HG03135 (cell line): ENCODE measurements around the gene EFCAB8.
"Not testable (repeated sequence)": the region's sequence is repeated elsewhere in the genome, so short reads cannot be mapped to it uniquely, and the experiment has no call there.

Experiments used
- ATAC-seq: cut with Tn5 transposase; IDR thresholded peaks from one replicate; pipeline ENCODE4 v1.9.1; 2021; ENCODE audit warnings: mild to moderate bottlenecking, moderate library complexity; ENCODE audit not compliant: unreplicated experiment

Gene EFCAB8

DNA sequence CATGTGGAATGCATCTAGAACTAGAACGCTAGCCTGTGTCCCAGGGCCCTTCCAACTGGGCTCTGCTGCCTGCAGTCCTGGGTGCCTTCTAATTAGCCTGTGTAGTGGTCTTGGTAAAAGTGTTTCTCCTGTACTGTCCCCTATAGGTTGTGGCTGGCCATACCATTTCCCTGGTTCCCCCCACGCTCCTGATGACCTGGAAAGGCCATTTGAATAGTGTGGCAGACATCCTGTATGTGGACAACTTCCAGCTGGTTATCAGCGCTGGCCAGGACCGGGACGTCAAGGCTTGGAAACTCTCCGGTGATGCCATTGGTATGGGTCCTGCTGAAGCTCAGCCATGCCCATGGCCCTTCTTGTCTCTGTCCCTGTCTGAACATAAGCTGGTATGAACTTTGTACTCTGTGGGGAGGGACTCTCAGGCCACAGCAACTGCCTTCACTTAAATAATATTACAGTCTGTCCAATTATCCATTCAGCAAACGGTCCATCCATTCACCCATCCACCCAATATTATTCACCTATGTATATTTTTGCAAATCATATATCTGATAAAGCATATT, 84.8 kb downstream of the EFCAB8 start:
- ATAC-seq = no peak

GRCh38 chr20:32945710-32946221, 87.0 kb downstream of the EFCAB8 start:
- no peak for ATAC-seq

GRCh38 chr20:32946629-32947028, 87.9 kb downstream of the EFCAB8 start:
- ATAC-seq = no peak

DNA sequence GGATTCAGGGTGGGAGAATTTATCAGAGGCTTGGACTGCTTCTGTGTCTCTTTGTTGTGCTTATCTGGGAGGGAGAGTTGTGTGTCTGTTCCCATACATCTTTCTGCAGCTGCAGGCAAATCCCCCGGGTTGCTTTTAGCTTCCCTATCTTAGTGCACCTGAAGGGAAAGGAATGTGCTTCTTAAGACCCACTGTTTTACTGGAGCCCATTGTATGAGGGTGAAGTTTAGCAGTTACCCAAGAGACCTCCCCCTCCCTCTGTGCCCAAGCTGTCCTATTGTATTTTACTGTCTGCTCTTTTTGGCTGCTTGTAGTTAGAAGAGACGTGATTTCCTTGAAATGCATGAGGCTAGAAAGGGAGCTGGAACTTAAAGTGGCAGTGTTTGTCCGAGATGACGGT, 91.8 kb downstream of the EFCAB8 start:
- not testable (repeated sequence) for ATAC-seq

DNA sequence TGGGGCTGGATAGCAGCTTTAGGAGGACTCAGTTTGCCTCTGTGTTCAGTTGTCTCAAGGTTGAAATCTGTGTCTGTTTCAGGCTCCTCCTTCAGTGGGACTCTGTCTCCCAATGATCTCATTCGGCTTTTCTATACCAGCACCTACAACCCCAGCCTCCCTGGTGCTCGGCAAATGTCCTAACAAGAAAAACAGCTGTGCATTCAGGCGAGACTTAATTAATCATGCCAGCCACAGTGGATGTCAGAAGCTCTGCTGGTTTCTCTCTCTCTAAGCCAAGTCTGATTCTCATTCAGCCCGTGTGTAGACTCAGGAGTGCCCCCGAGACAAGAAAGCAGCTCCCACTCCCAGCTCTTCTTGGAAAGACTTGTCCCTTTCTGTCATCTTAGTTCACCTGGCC, 98.7 kb downstream of the EFCAB8 start:
- ATAC-seq = no peak

DNA sequence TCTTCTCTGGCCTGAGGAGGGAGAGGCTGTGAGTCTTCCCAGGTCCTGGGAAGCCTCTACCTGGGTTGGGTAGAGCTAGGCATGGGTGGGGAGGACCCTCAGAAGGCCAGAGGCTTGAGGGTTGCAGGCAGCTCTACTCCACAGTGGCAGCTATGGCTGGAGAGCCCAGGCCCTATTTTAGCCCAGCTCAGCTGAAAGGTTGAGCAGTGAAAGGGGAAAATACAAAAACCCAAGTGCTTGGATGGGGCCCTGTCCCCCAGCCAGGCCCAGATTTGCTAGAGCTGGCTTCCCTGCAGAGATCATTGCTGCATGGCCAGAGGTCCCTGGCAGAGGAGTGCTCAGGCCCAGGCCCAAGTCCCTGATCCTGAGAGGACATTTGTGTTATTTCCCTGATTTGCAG, 99.9 kb downstream of the EFCAB8 start:
- no peak for ATAC-seq

DNA sequence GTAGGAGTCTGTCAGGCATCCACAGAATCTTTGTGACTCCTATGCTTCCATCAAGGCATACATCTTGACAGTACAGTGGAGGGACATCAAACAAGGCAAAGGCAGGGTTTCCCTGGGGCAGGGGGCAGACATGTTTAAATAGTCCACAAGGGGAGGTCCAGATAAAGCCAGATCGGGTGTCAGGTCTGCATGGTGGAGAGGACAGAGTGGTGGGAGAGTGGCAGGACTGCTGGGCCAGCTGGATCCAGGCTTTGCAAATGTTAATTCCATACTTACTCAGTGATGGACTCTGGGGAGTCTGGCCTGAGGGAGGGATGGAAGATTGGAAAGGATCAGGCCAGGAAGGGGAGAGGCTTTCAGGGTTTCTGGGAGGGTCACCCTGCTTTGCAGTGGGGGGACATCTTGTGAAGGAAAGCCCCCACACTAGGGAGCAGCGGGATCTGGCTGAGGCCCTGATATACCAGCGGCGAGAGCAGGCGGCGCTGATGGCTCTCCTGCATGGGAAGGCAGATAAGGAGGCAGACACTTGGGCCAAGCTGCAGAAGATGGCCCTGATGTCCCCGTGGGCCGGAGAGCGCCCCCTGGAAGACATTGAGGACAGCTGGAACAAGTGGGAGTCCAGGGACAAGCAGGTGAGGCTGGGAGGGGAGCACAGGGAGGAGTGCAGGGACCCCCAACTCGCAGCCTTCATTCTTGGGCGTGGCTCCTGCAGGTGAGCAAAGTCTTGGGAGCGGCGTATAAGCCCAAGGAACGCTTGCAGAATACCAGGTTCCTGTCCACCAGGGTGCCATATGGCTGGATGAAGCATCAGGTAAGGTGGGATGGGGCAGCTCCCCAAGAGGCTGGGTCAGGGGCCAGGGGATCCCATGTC, 100.9 kb downstream of the EFCAB8 start:
- ATAC-seq = no peak

GRCh38 chr20:32960222-32960518, 101.4 kb downstream of the EFCAB8 start:
- no peak for ATAC-seq

DNA sequence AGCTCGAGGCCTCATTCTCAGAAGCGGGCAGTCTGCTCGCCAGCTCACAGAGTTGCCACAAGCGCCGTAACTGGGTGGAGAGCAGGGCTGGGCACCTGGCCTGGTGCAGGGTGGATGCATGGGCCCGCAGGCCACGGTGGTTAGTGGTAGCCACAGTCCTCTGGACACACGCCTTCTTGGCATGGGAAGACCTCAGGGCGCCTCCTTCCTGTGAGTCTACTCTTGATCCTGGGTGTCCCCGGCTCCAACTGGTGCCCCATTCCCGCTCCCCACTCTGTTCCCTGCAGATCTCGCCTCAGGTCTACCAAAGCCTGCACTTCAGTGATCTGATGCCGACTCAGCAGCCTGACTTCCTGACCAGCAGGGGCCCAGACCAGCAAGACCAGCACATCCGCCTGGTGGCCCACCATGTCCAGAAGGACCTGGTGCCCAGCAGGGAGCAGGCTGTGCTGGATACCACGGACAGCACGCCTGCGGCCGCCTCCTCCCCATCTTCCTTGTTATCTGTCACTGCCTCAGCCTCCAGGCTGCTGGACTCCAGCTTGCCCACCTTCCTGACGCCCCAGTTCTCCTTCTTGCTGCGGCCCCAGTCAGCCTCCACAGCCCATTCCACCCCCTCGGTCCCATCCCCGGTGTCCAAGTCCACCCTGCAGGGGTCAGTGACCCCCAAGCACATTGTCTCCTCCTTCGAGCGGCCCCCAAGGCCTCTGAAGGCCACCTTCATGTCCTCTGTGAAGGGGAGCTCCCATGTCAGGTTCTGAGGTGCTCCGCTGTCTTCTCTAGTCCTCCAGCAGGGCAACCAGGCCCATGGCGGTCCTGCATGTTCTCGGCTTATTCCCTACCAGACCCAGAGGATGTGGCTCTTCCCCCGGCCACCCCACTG, 102.4 kb downstream of the EFCAB8 start:
- no peak for ATAC-seq

DNA sequence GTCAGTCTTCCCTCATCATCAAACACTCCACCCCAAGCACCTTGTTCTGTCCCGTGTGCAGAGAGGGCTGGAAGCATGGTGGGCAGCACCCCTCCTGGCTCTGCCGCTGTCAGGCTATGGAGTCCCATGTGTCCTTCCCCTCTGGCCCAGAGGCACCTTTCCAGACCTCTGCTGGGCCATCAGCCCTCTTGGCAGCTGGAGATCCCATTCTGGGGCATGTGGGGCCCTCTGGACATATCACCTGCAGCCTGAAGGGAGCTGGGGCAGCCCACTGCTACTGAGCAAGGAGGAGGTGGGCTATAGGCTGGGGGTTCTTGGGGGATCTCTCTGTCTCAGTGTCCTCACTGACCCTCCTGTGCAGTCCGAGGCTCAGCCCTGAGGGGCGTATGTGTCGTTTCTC, 103.3 kb downstream of the EFCAB8 start:
- no peak for ATAC-seq

- not testable (repeated sequence) for ATAC-seq
These were observed 103.9 kb downstream of the EFCAB8 start for GRCh38 chr20:32962646-32963045.

GRCh38 chr20:32963176-32963575, 104.5 kb downstream of the EFCAB8 start:
- no peak for ATAC-seq

GRCh38 chr20:32964575-32964974, 105.9 kb downstream of the EFCAB8 start:
- ATAC-seq = no peak

GRCh38 chr20:32965115-32965514, 106.4 kb downstream of the EFCAB8 start:
- ATAC-seq = no peak

GRCh38 chr20:32965581-32966373, 107.1 kb downstream of the EFCAB8 start:
- ATAC-seq = no peak

GRCh38 chr20:32966382-32966781, 107.7 kb downstream of the EFCAB8 start:
- no peak for ATAC-seq

DNA sequence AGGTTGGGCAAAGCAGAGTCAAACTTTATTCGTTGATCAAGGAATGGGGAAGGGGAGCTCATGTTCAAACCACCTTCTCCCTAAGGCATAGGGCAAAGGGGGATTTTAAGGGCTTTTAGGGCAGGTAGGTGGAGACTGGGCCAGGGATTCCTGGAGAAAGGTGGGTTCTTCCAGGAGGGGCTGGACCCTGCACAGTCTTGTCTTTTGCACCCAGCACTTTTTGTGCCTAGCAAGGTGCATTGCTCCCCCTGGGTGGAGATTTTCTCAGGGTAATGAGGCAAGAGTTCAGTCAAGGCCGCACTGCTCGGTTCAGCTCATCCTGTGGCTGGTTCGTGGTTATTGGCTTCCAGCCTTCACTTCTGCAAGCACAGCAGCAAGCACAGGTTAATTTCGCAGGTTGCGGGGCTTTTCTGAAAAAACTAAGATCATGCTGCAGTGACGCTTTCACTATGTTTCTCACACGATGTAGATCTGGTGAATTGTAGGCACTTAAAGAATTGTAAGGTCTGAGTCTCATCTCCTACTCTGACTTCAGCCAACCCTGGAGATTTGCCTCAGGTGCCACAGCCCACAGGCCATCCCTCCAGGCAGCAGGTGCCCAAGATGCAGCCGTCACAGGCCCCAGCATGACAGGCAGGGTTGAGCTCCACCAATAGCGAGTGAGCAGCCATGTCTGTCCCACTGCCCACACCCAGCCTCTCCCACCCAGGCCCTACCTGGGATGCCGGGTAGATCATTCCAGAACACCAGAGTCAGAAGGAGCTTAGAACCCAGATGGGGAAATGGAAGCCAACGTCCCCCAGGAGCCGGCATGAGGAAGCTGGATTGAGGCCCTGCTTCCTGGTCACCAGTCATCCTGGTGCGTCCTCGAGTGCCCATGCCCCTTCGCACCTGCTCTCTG, 108.4 kb downstream of the EFCAB8 start:
- no peak for ATAC-seq

- ATAC-seq = no peak
These were observed 109.3 kb downstream of the EFCAB8 start for GRCh38 chr20:32967961-32968457.

DNA sequence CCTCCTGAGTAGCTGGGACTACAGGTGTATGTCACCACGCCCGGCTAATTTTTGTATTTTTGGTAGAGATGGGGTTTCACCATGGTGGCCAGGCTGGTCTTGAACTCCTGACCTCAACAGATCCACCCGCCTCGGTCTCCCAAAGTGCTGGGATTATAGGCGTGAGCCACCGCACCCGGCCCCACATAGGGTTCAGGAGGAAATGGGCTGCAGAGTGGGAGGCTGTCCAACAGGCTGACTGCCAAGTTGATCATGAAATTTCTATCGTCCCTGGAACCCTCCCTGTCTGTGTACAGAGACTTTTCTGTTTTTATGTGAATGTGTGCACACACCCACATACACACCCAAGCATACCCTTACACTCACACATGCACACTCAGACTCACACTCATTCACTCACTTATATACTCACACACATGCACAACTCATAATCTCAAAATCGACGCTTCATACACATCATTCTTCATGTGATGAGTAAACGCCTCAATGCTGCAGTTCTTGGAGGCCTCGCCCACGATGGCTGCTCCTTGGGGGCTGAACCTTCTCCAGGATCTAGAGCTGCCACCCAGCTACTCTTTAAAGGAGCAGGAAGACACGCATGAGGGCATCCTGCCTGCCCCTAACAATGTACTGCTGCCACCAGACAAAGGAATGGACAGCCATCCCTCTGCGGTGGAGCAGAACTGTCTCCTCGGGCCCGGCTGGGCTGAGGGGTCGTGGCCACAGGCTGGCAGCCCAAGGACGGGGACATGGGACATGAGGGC, 109.9 kb downstream of the EFCAB8 start:
- ATAC-seq = no peak
